ENCODE measurements around the gene ARHGAP6.

The ARHGAP6 gene

DNA sequence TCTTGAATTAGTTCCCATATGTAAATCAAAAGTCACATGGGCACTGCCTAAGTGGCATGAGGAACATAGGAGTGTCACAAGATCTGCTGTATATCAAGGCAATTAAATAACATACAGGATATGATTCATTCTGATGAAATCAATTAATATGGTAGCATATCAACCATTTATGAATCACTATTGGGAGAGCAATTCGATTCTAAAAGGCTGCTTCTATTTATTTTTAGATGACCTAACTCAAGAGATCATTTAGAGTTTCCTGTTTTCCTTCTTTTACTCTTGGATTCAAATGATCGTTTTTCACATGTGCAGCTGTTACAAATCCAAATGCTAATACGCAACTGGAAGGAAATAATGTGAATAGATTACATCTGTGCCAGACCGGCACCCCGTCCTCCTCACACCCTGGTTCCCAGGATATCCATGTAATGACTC is 472.7 kb downstream of the ARHGAP6 start:
- Histone ChIP-seq H3K27ac (ENCODE audit: insufficient read depth, low read depth, low read length, poor library complexity, severe bottlenecking) (no peak overlapping the region), H3K4me3 (ENCODE audit: insufficient read depth, low read depth, low read length) (no peak overlapping the region), H3K9me3 (ENCODE audit: control insufficient read depth, low read length) (no peaks in the 10 kb centered on the region), H3K4me1 (ENCODE audit: control insufficient read depth, insufficient read depth, low read length) (no peaks in the 10 kb centered on the region), H3K27me3 (ENCODE audit: control insufficient read depth, insufficient read depth, low read length, poor library complexity, severe bottlenecking) (no peaks in the 10 kb centered on the region), H3K36me3 (ENCODE audit: control insufficient read depth, insufficient read depth, low read length) (no peaks in the 10 kb centered on the region)
- 91 to 93% methylated on average over 5 of the region's 5 CpGs for WGBS, 2 experiments

DNA sequence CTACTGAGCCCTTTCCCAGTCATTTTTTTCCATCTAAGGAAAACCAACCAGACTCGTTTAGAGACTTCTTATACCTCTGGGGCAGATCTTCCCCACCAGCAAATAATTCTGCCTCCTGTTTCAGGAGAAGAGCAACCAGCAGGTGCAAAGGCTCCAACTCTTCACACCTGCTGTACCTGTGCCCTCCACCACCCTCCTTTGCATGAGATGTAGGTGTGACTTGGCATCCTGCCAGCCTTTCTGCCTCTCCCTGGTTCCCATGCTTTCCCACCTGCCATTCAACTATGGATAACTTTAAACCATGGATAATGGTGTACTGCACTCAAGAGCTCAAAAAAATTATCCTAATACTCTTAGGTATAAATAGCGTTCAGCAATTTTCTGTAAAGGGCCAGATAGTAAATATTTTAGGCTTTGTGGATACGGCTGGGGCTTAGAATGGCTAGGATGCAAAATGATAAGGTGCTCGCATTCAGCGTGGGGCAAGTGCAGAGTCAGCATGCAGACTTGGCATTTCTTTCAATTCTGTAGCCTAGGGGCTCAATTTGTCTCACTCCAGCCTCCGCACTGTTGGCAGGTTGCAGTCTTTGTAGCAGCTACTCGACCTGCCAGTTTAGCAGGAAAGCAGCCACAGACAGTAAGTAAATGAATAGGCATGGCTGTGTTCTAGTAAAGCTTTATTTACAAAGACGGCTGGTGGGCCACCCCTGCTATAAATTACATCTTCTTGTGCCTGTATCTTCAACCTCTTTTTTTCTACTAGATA is 474.8 kb downstream of the ARHGAP6 start:
- Histone ChIP-seq H3K4me3 (ENCODE audit: insufficient read depth, low read depth, low read length) (no peak overlapping the region), H3K4me1 (ENCODE audit: control insufficient read depth, insufficient read depth, low read length) (no peaks in the 10 kb centered on the region), H3K27me3 (ENCODE audit: control insufficient read depth, insufficient read depth, low read length, poor library complexity, severe bottlenecking) (no peaks in the 10 kb centered on the region), H3K27ac (ENCODE audit: insufficient read depth, low read depth, low read length, poor library complexity, severe bottlenecking) (no peak overlapping the region), H3K36me3 (ENCODE audit: control insufficient read depth, insufficient read depth, low read length) (no peaks in the 10 kb centered on the region), H3K9me3 (ENCODE audit: control insufficient read depth, low read length) (no peaks in the 10 kb centered on the region)
- 75 to 82% methylated on average over 6 to 8 of the region's 8 CpGs for WGBS, 2 experiments

DNA sequence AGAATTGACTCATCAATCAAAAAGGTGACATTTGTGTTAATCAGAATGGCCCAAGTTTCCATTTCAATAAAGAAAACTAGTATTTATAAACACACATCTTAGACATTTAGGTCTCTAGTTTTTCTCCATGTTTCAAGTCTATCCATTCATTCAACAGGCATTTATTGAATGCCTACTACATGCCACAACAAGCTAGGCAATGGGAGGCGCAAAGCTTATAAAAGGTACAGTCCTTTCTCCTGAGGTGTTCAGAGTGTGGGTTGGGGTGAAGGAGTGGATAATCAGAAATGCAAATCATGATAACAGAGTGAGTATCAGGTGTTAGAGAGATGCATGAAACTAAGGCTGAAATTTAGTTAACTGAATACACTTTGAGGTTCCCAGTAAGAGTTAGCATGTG is 476.6 kb downstream of the ARHGAP6 start:
- Histone ChIP-seq H3K9me3 (ENCODE audit: control insufficient read depth, low read length) (no peaks in the 10 kb centered on the region), H3K4me3 (ENCODE audit: insufficient read depth, low read depth, low read length) (no peak overlapping the region), H3K4me1 (ENCODE audit: control insufficient read depth, insufficient read depth, low read length) (no peaks in the 10 kb centered on the region), H3K36me3 (ENCODE audit: control insufficient read depth, insufficient read depth, low read length) (no peaks in the 10 kb centered on the region), H3K27me3 (ENCODE audit: control insufficient read depth, insufficient read depth, low read length, poor library complexity, severe bottlenecking) (no peaks in the 10 kb centered on the region), H3K27ac (ENCODE audit: insufficient read depth, low read depth, low read length, poor library complexity, severe bottlenecking) (no peak overlapping the region)
- 92 to 100% methylated on average over 1 of the region's 1 CpG for WGBS, 2 experiments

DNA sequence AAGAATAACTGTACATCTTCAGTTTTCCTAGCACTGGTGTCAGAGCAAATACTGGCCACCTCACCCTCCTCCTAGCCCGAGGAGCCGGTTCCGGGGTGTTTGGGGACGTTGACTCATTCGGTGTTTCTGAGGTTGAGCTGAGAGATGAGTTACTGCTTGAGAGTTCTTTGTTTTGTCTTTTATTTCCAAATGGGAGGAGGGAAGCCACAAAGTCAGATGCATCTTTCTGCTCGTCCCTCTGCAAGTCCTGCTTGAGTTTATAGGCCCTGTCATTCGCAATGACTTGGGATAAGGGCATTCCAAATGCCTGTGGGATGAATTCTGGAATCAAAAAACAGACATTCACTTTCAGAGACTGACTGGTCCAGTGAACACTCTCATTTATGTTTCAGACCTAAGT is 477.1 kb downstream of the ARHGAP6 start:
- no peaks in the 10 kb centered on the region for H3K27me3 ChIP-seq (ENCODE audit: control insufficient read depth, insufficient read depth, low read length, poor library complexity, severe bottlenecking)
- H3K4me3 ChIP-seq (ENCODE audit: insufficient read depth, low read depth, low read length) = no peak overlapping the region
- H3K9me3 ChIP-seq (ENCODE audit: control insufficient read depth, low read length) = no peaks in the 10 kb centered on the region
- H3K36me3 ChIP-seq (ENCODE audit: control insufficient read depth, insufficient read depth, low read length) = no peaks in the 10 kb centered on the region
- WGBS, 2 experiments = 91 to 94% methylated on average over 7 of the region's 7 CpGs
- H3K4me1 ChIP-seq (ENCODE audit: control insufficient read depth, insufficient read depth, low read length) = no peaks in the 10 kb centered on the region
- no peak overlapping the region for H3K27ac ChIP-seq (ENCODE audit: insufficient read depth, low read depth, low read length, poor library complexity, severe bottlenecking)

DNA sequence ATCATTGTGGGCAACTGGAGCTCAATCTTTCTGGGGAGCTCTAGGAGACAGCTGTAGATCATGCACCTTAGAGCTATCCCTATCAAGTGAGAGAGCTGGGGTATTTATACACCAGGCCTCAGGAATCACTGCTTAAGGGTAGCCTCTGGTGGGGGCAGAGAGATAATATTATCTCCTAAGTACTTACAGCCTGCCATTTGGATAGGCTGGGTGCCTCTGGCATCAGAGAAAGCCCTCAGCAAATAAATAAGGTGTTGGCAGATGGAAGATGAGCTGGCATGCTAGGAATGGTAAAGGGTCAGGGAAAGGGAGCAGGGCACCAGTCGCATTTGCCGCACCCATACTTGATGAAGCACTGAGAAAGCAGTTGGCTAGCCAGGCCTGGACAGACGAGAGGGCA is 478.7 kb downstream of the ARHGAP6 start:
- Histone ChIP-seq H3K27ac (ENCODE audit: insufficient read depth, low read depth, low read length, poor library complexity, severe bottlenecking) (no peak overlapping the region), H3K4me3 (ENCODE audit: insufficient read depth, low read depth, low read length) (no peak overlapping the region), H3K4me1 (ENCODE audit: control insufficient read depth, insufficient read depth, low read length) (no peaks in the 10 kb centered on the region), H3K36me3 (ENCODE audit: control insufficient read depth, insufficient read depth, low read length) (no peaks in the 10 kb centered on the region), H3K9me3 (ENCODE audit: control insufficient read depth, low read length) (no peaks in the 10 kb centered on the region), H3K27me3 (ENCODE audit: control insufficient read depth, insufficient read depth, low read length, poor library complexity, severe bottlenecking) (no peaks in the 10 kb centered on the region)
- 97 to 99% methylated on average over 3 of the region's 3 CpGs for WGBS, 2 experiments

DNA sequence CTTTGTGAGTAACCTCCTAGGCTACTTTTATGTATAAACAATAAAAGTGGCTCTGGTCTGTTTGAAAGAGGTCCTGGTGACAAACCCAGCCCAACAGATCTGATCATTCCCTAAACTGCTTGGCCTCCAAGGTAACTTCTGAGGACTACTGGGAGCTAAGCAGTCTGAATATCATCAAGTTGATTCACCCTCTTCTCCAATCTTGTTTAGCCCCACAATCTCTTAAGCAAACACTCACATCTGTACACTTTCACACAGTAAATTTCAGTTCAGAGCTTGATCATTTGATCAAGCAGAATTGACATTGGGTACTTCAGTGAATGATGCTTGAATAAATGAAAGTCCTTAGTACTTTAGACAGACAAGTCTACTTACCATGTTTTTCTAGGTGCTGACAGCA is 479.9 kb downstream of the ARHGAP6 start:
- no peaks in the 10 kb centered on the region for H3K27me3 ChIP-seq (ENCODE audit: control insufficient read depth, insufficient read depth, low read length, poor library complexity, severe bottlenecking)
- H3K4me3 ChIP-seq (ENCODE audit: insufficient read depth, low read depth, low read length) = no peak overlapping the region
- H3K9me3 ChIP-seq (ENCODE audit: control insufficient read depth, low read length) = no peaks in the 10 kb centered on the region
- no peaks in the 10 kb centered on the region for H3K4me1 ChIP-seq (ENCODE audit: control insufficient read depth, insufficient read depth, low read length)
- no peaks in the 10 kb centered on the region for H3K36me3 ChIP-seq (ENCODE audit: control insufficient read depth, insufficient read depth, low read length)
- H3K27ac ChIP-seq (ENCODE audit: insufficient read depth, low read depth, low read length, poor library complexity, severe bottlenecking) = no peak overlapping the region

DNA sequence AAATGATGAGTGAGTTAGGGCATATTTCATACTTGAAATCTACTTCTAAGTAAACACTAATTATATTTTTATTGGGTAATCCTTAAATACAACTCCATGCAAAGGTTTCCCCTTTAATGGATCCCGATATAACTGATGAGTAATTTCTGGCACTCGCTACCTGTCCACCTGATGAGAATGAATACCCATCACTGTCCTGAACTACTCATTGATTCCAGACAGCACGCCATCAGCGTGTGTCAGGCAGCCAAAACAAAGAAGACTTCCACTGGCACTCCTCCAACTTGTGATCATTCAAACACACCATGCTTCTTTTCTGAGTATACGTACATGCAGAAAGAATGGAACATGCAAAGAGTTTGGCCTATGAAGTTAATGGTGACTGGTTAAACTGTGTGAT is 485.1 kb downstream of the ARHGAP6 start:
- no peaks in the 10 kb centered on the region for H3K4me1 ChIP-seq (ENCODE audit: control insufficient read depth, insufficient read depth, low read length)
- no peaks in the 10 kb centered on the region for H3K36me3 ChIP-seq (ENCODE audit: control insufficient read depth, insufficient read depth, low read length)
- no peak overlapping the region for H3K27ac ChIP-seq (ENCODE audit: insufficient read depth, low read depth, low read length, poor library complexity, severe bottlenecking)
- 90 to 96% methylated on average over 5 of the region's 5 CpGs for whole genome bisulfite sequencing, 2 experiments
- H3K27me3 ChIP-seq (ENCODE audit: control insufficient read depth, insufficient read depth, low read length, poor library complexity, severe bottlenecking) = no peaks in the 10 kb centered on the region
- no peaks in the 10 kb centered on the region for H3K9me3 ChIP-seq (ENCODE audit: control insufficient read depth, low read length)
- no peak overlapping the region for H3K4me3 ChIP-seq (ENCODE audit: insufficient read depth, low read depth, low read length)

DNA sequence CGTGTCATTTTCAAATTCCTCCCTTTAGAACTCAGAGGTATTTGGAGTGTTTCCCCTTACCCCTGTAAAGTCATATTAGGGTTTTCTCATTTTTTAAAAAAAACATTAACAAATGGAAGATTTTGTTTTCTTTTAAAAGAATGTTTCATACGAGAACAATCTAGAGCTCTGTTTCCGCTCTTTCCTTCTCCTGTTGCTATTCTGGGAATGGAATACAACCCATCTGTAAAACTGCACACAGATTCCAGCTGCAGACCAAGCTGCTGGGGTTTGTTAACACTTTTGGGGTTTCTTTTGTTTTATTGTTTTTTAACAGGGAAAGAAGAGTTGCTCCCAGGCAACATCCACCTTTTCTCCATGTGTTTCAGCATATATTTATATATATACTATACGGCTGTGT is 493.3 kb downstream of the ARHGAP6 start:
- H3K4me3 ChIP-seq (ENCODE audit: insufficient read depth, low read depth, low read length) = no peak overlapping the region
- H3K4me1 ChIP-seq (ENCODE audit: control insufficient read depth, insufficient read depth, low read length) = no peaks in the 10 kb centered on the region
- no peaks in the 10 kb centered on the region for H3K36me3 ChIP-seq (ENCODE audit: control insufficient read depth, insufficient read depth, low read length)
- no peaks in the 10 kb centered on the region for H3K9me3 ChIP-seq (ENCODE audit: control insufficient read depth, low read length)
- no peaks in the 10 kb centered on the region for H3K27me3 ChIP-seq (ENCODE audit: control insufficient read depth, insufficient read depth, low read length, poor library complexity, severe bottlenecking)
- H3K27ac ChIP-seq (ENCODE audit: insufficient read depth, low read depth, low read length, poor library complexity, severe bottlenecking) = no peak overlapping the region
- 97 to 100% methylated on average over 2 to 4 of the region's 4 CpGs for WGBS, 2 experiments

DNA sequence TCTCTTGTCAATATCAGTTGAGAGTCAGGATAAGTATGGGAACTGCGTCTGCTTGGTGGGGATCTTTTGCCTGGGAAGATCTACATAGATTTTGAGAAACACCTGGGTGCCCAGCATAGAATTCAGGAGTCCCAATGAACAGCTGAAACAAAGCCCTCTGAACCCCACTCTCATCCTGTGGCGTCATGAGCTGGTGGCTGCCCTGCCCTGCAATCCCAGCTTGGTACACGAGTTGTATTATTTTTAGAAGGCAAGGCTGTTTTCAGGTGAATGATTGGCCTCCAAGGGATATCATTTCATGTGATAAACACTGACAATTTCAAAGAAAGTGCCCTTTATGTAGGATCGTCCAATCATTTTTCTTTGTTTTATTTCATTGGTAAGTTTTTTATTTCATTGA is 493.8 kb downstream of the ARHGAP6 start:
- Histone ChIP-seq H3K9me3 (ENCODE audit: control insufficient read depth, low read length) (no peaks in the 10 kb centered on the region), H3K4me3 (ENCODE audit: insufficient read depth, low read depth, low read length) (no peak overlapping the region), H3K36me3 (ENCODE audit: control insufficient read depth, insufficient read depth, low read length) (no peaks in the 10 kb centered on the region), H3K4me1 (ENCODE audit: control insufficient read depth, insufficient read depth, low read length) (no peaks in the 10 kb centered on the region), H3K27ac (ENCODE audit: insufficient read depth, low read depth, low read length, poor library complexity, severe bottlenecking) (no peak overlapping the region), H3K27me3 (ENCODE audit: control insufficient read depth, insufficient read depth, low read length, poor library complexity, severe bottlenecking) (no peaks in the 10 kb centered on the region)
- 83 to 100% methylated on average over 3 of the region's 4 CpGs for WGBS, 2 experiments

DNA sequence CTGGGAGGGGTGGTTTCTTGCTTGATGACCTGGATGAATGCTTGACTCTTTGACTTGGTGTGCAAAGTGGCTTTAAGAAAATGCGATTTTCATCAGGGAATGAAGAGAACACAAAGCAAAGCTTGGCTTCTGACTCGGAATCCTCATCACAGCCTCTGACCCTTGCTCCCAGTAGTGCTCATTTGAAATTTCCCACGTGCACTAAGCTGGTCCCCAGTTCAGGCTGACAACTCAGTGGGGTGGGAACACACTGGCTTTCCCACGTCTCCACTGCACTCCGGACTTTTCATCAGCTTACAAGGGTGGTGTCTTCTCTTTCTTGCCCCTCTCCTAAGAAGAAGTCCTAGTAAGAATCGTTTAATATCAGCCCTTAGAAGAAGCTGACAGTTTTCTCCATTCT is 501.3 kb downstream of the ARHGAP6 start:
- H3K4me3 ChIP-seq (ENCODE audit: insufficient read depth, low read depth, low read length) = no peak overlapping the region
- H3K4me1 ChIP-seq (ENCODE audit: control insufficient read depth, insufficient read depth, low read length) = no peaks in the 10 kb centered on the region
- no peaks in the 10 kb centered on the region for H3K36me3 ChIP-seq (ENCODE audit: control insufficient read depth, insufficient read depth, low read length)
- H3K27ac ChIP-seq (ENCODE audit: insufficient read depth, low read depth, low read length, poor library complexity, severe bottlenecking) = no peak overlapping the region
- H3K27me3 ChIP-seq (ENCODE audit: control insufficient read depth, insufficient read depth, low read length, poor library complexity, severe bottlenecking) = no peaks in the 10 kb centered on the region
- no peaks in the 10 kb centered on the region for H3K9me3 ChIP-seq (ENCODE audit: control insufficient read depth, low read length)
- WGBS, 2 experiments = 87 to 91% methylated on average over 6 of the region's 6 CpGs

DNA sequence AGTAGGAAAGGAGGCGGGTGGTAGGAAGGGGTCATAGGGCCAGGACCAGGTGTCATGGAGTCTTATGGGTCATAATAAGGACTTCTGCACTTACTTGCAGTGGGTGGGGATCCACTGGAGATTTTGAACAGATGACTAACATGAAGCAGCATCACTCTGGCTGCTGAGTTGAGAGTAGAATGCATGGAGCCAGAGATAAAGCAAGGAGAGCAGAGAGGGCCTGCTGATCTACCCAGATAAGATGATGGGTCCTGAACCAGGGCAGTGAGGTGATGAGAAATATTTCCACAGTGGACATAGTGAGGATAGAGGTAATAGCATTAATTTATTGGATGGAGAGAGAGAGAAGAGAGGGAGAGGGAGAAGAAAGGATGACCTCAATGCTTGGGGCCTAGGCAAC is 506.6 kb downstream of the ARHGAP6 start:
- 91 to 100% methylated on average over 1 of the region's 1 CpG for WGBS, 2 experiments
- H3K27ac ChIP-seq (ENCODE audit: insufficient read depth, low read depth, low read length, poor library complexity, severe bottlenecking) = no peak overlapping the region
- H3K27me3 ChIP-seq (ENCODE audit: control insufficient read depth, insufficient read depth, low read length, poor library complexity, severe bottlenecking) = no peaks in the 10 kb centered on the region
- no peaks in the 10 kb centered on the region for H3K4me1 ChIP-seq (ENCODE audit: control insufficient read depth, insufficient read depth, low read length)
- H3K4me3 ChIP-seq (ENCODE audit: insufficient read depth, low read depth, low read length) = no peak overlapping the region
- H3K9me3 ChIP-seq (ENCODE audit: control insufficient read depth, low read length) = no peaks in the 10 kb centered on the region
- H3K36me3 ChIP-seq (ENCODE audit: control insufficient read depth, insufficient read depth, low read length) = no peaks in the 10 kb centered on the region
